GM18499 (cell line): Measurements from ENCODE around the gene EXOC7.

ENCODE experiments used
- ATAC-seq: cut with Tn5 transposase; IDR thresholded peaks from one replicate; pipeline ENCODE4 v1.9.1; 2021; ENCODE audit warnings: moderate number of reproducible peaks; ENCODE audit not compliant: insufficient read depth, unreplicated experiment

The EXOC7 gene

GRCh38 chr17:76122431-76123190 lies 19.0 kb upstream of the EXOC7 start:
- no peak for ATAC-seq

GRCh38 chr17:76121932-76122430 lies 18.4 kb upstream of the EXOC7 start:
- no peak for ATAC-seq

- ATAC-seq: no peak
Measured at GRCh38 chr17:76120658-76121008, 17.0 kb upstream of the EXOC7 start.

- no peak for ATAC-seq
Measured at GRCh38 chr17:76119409-76120371, 16.1 kb upstream of the EXOC7 start.

GRCh38 chr17:76115138-76115754 lies 11.7 kb upstream of the EXOC7 start:
- no peak for ATAC-seq

GRCh38 chr17:76111956-76112355 lies 8.4 kb upstream of the EXOC7 start:
- ATAC-seq: no peak

- ATAC-seq: no peak
Measured at GRCh38 chr17:76107509-76107908, 3.9 kb upstream of the EXOC7 start.

- ATAC-seq: no peak
Measured at GRCh38 chr17:76106703-76107102, 3.1 kb upstream of the EXOC7 start.

GRCh38 chr17:76104896-76105231 lies 1.3 kb upstream of the EXOC7 start:
- ATAC-seq: no peak

- ATAC-seq: no peak
Measured at GRCh38 chr17:76104140-76104895, 731 bp upstream of the EXOC7 start.

- no peak for ATAC-seq
Measured at GRCh38 chr17:76102944-76103273, 678 bp downstream of the EXOC7 start.

GRCh38 chr17:76097716-76098295 lies 5.8 kb downstream of the EXOC7 start:
- no peak for ATAC-seq

GRCh38 chr17:76095943-76096342 lies 7.6 kb downstream of the EXOC7 start:
- ATAC-seq: no peak

GRCh38 chr17:76094046-76094445 lies 9.5 kb downstream of the EXOC7 start:
- ATAC-seq: no peak

GRCh38 chr17:76092526-76093413 lies 10.8 kb downstream of the EXOC7 start:
- no peak for ATAC-seq

GRCh38 chr17:76091526-76092286 lies 11.9 kb downstream of the EXOC7 start:
- ATAC-seq: no peak

GRCh38 chr17:76090517-76091129 lies 13.0 kb downstream of the EXOC7 start:
- ATAC-seq: no peak
